HL-60/S4 treated with phorbol 12-myristate 13-acetate at 8.2 ng/mL for 4 days and 3 days (cell line): Measurements from ENCODE around the gene MERTK.
"Not testable (repeated sequence)": the region's sequence is repeated elsewhere in the genome, so short reads cannot be mapped to it uniquely, and the experiment has no call there.

Source experiments
- in situ Hi-C: fragments of 300-500 bp; cut with MboI; formaldehyde crosslinking; loops from 2 replicates; pipeline ENCODE4 v1.15.0; 2022; ENCODE audit warnings: low sequenced_read_pairs

MERTK gene

GRCh38 chr2:112065486-112065885, 167.1 kb downstream of the MERTK start:
- in situ Hi-C loops, result no loop called here

- in situ Hi-C loops, result no loop called here
These were observed 167.6 kb downstream of the MERTK start for GRCh38 chr2:112065966-112066365.

GRCh38 chr2:112069794-112070193, 171.4 kb downstream of the MERTK start:
- in situ Hi-C loops, result not testable (repeated sequence)

DNA sequence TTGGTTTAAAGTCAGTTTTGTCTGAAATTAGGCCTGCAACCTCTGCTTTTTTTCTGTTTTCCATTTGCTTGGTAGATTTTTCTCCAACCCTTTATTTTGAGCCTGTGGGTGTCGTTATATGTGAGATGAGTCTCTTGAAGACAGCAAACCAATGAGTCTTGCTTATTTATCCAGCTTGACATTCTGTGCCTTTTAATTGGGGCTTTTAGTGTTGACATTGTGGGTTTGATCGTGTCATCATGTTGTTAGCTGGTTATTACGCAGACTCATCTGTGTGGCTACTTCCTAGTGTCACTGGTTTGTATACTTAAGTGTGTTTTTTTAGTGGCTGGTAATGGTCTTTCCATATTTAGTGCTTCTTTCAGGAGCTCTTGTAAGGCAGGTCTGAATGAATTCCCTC, 175.5 kb downstream of the MERTK start:
- in situ Hi-C loops, result no loop called here

DNA sequence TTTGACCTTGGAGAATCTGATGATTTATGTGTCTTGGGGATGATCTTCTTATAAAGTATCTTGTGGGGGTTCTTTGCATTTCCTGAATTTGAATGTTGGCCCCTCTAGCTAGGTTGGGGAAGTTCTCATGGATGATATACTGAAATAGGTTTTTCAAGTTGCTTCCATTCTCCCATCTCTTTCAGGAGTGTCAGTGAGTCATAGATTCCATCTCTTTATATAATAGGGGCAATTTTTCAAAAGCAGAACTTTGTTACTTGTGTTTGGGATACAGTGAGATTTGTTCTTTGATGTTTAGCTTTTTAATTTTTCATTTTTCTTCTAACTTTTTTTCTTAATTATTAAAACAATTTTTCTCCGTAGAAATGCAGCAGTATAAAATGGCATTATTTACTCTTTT, 176.1 kb downstream of the MERTK start:
- in situ Hi-C loops, result no loop called here

DNA sequence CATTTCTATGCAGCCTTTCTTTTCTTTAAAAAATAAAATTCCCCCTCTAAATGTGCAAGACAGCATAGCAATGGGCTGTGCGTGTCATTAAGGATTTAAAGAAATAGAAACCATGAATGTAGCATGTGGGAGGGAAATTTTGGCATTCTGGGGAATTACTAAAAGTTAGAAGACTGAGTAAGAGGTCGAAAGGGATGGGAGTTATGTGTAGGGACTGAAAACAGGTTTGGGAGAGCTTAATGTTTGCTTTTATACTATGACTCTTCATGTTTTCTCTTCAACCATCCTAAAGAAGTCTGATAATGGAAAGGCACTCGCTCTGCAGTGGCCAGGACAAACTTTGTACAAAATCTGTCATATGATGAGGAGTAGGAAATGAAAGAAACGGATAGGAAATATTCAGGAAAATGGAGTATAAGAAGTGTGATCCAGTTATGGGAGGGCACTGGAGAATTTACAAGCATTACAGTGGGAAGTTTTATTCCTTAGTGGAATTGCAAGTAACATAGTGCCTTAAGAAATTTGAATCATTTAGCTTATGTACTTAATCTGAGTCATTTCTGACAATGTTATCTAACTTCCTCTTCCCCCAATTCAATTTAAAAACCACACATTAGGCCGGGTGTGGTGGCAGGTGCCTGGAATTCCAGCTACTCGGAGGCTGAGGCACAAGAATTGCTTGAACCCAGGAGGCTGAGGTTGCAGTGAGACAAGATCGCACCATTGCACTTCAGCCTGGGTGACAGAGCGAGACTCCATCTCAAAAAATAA, 177.3 kb downstream of the MERTK start:
- in situ Hi-C loops, result no loop called here

GRCh38 chr2:112077814-112078213, 179.4 kb downstream of the MERTK start:
- in situ Hi-C loops, result no loop called here
